Neural cell (in vitro differentiated cells): ENCODE results near the gene NTRK2.

ENCODE experiments used
- EP300 ChIP-seq: fragments of 450-650 bp; conservative IDR thresholded peaks from 2 replicates; pipeline ENCODE4 v1.6.1; 2014; ENCODE audit warnings: antibody characterized with exemption, mild to moderate bottlenecking, moderate library complexity; ENCODE audit not compliant: poor library complexity, severe bottlenecking
- EZH2 ChIP-seq: fragments of 200-600, 300-800 bp; shearing (Covaris generic), sonication (generic); IDR thresholded peaks from 2 replicates; pipeline ENCODE4 v1.6.1; 2014; ENCODE audit warnings: antibody characterized with exemption, low read length, borderline replicate concordance, mild to moderate bottlenecking; ENCODE audit not compliant: insufficient read depth, poor library complexity, severe bottlenecking
- MXI1 ChIP-seq: fragments of 450-650 bp; conservative IDR thresholded peaks from 2 replicates; pipeline ENCODE4 v1.6.1; 2014; ENCODE audit warnings: antibody characterized with exemption, mild to moderate bottlenecking; ENCODE audit not compliant: poor library complexity, severe bottlenecking
- POLR2AphosphoS5 ChIP-seq: IDR thresholded peaks from 2 replicates; pipeline ENCODE4 v1.6.1; 2012
- RAD21 ChIP-seq: fragments of 450-650 bp; conservative IDR thresholded peaks from 2 replicates; pipeline ENCODE4 v1.6.1; 2014; ENCODE audit warnings: antibody characterized with exemption, mild to moderate bottlenecking, moderate library complexity
- SMC3 ChIP-seq: fragments of 450-650 bp; conservative IDR thresholded peaks from 2 replicates; pipeline ENCODE4 v1.6.1; 2014; ENCODE audit warnings: antibody characterized with exemption, mild to moderate bottlenecking, moderate library complexity; ENCODE audit not compliant: poor library complexity
- TAF1 ChIP-seq: IDR thresholded peaks from 2 replicates; pipeline ENCODE4 v1.6.1; 2012; ENCODE audit warnings: low read depth
- TF ChIP-seq, protein P1 (sequence below): fragments of 450-650 bp; IDR thresholded peaks from 2 replicates; pipeline ENCODE4 v1.5.1; 2014; ENCODE audit warnings: antibody characterized with exemption, mild to moderate bottlenecking, moderate library complexity; ENCODE audit not compliant: poor library complexity, severe bottlenecking
- TF ChIP-seq, protein P2 (sequence below): IDR thresholded peaks from 2 replicates; pipeline ENCODE4 v1.6.1; 2012; ENCODE audit warnings: borderline replicate concordance

DNA sequence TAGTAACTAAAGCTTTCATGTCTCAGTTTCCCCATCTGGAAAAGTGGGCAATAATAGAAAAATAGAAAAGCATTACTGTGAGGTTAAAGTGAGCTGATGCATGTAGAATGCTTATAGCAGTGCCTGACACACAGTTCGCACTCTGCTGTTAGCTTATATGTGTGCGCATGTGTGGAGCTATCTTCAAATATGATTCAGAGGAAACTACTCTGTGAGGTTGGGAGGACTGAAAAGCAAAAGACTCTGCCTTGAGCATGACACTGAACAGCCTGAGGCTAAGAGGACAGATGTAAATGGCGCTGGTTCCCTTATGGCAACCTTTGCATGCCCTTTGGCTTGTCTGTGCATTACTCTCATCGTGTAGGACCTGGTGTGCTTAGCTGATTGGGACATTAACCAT is 19.4 kb downstream of the NTRK2 start:
- TF ChIP-seq, protein P1, sequence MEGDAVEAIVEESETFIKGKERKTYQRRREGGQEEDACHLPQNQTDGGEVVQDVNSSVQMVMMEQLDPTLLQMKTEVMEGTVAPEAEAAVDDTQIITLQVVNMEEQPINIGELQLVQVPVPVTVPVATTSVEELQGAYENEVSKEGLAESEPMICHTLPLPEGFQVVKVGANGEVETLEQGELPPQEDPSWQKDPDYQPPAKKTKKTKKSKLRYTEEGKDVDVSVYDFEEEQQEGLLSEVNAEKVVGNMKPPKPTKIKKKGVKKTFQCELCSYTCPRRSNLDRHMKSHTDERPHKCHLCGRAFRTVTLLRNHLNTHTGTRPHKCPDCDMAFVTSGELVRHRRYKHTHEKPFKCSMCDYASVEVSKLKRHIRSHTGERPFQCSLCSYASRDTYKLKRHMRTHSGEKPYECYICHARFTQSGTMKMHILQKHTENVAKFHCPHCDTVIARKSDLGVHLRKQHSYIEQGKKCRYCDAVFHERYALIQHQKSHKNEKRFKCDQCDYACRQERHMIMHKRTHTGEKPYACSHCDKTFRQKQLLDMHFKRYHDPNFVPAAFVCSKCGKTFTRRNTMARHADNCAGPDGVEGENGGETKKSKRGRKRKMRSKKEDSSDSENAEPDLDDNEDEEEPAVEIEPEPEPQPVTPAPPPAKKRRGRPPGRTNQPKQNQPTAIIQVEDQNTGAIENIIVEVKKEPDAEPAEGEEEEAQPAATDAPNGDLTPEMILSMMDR = no peak
- no peak for TF ChIP-seq EP300
- no peak for TF ChIP-seq MXI1
- TF ChIP-seq, protein P2, sequence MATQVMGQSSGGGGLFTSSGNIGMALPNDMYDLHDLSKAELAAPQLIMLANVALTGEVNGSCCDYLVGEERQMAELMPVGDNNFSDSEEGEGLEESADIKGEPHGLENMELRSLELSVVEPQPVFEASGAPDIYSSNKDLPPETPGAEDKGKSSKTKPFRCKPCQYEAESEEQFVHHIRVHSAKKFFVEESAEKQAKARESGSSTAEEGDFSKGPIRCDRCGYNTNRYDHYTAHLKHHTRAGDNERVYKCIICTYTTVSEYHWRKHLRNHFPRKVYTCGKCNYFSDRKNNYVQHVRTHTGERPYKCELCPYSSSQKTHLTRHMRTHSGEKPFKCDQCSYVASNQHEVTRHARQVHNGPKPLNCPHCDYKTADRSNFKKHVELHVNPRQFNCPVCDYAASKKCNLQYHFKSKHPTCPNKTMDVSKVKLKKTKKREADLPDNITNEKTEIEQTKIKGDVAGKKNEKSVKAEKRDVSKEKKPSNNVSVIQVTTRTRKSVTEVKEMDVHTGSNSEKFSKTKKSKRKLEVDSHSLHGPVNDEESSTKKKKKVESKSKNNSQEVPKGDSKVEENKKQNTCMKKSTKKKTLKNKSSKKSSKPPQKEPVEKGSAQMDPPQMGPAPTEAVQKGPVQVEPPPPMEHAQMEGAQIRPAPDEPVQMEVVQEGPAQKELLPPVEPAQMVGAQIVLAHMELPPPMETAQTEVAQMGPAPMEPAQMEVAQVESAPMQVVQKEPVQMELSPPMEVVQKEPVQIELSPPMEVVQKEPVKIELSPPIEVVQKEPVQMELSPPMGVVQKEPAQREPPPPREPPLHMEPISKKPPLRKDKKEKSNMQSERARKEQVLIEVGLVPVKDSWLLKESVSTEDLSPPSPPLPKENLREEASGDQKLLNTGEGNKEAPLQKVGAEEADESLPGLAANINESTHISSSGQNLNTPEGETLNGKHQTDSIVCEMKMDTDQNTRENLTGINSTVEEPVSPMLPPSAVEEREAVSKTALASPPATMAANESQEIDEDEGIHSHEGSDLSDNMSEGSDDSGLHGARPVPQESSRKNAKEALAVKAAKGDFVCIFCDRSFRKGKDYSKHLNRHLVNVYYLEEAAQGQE = no peak
- TF ChIP-seq TAF1 = no peak
- no peak for TF ChIP-seq EZH2
- TF ChIP-seq POLR2AphosphoS5 = no peak
- no peak for TF ChIP-seq RAD21
- TF ChIP-seq SMC3 = no peak
